ENCODE results near the gene MAP7D3.

Gene MAP7D3

GRCh38 chrX:136220951-136221350 is 30.2 kb downstream of the MAP7D3 start:
- Histone ChIP-seq H3K27ac (ENCODE audit: extremely low read depth, low read depth, low read length) (no peak overlapping the region), H3K9me3 (ENCODE audit: control insufficient read depth, insufficient read depth, low read depth, low read length) (no peaks in the 10 kb centered on the region), H3K4me1 (ENCODE audit: control insufficient read depth, insufficient read depth, low read length) (no peaks in the 10 kb centered on the region), H3K4me3 (ENCODE audit: low read depth, low read length) (no peak overlapping the region), H3K36me3 (ENCODE audit: control insufficient read depth in 2 of 2, insufficient read depth in 1 of 2, low read length in 2 of 2) (peaks cover 19 to 64% of the 10 kb centered on the region in 2 experiments)
- TF ChIP-seq BCL11A (tag by site-specific recombination; IDR thresholded peaks at IDR 0.05; ENCODE audit: low read depth): no peak
- no peak for TF ChIP-seq ZNF791 (tag by site-specific recombination; IDR thresholded peaks at IDR 0.05)
- no peak for TF ChIP-seq KLF10 (tag by site-specific recombination; IDR thresholded peaks at IDR 0.05)
- no peak for TF ChIP-seq ZNF548 (tag by site-specific recombination; IDR thresholded peaks at IDR 0.05)
- no peak for TF ChIP-seq ZNF629 (tag by site-specific recombination; IDR thresholded peaks at IDR 0.05)
- no peak for TF ChIP-seq ZNF362 (tag by site-specific recombination; IDR thresholded peaks at IDR 0.05)
- no peak for TF ChIP-seq ZNF391 (tag by site-specific recombination; IDR thresholded peaks at IDR 0.05; ENCODE audit: borderline replicate concordance, low read depth)
- TF ChIP-seq ZNF596 (tag by site-specific recombination; IDR thresholded peaks at IDR 0.05): no peak
- TF ChIP-seq TRIM28 (IDR thresholded peaks at IDR 0.05; ENCODE audit: borderline replicate concordance, low read length): no peak
- TF ChIP-seq ZSCAN18 (tag by site-specific recombination; IDR thresholded peaks at IDR 0.05): no peak
- TF ChIP-seq PRDM2 (tag by site-specific recombination; IDR thresholded peaks at IDR 0.05; ENCODE audit: borderline replicate concordance): no peak
- ChIA-PET POLR2A (no interaction called here), CTCF (interaction anchor here (0.7 to 2.2 kb wide), 3 partner anchors 46 to 329 kb away, joined by 3 to 5 read pairs (median 5); no protein-coding TSS in a partner anchor)

- POLR2A ChIA-PET: no interaction called here
- CTCF ChIA-PET: interaction anchor here (1.1 kb wide), 1 partner anchor 46 kb away, joined by 3 read pairs; no protein-coding TSS in a partner anchor
- Histone ChIP-seq H3K36me3 (ENCODE audit: control insufficient read depth in 2 of 2, insufficient read depth in 1 of 2, low read length in 2 of 2) (peaks cover 19 to 60% of the 10 kb centered on the region in 2 experiments), H3K4me3 (ENCODE audit: low read depth, low read length) (no peak overlapping the region), H3K4me1 (ENCODE audit: control insufficient read depth, insufficient read depth, low read length) (no peaks in the 10 kb centered on the region), H3K9me3 (ENCODE audit: control insufficient read depth, insufficient read depth, low read depth, low read length) (no peaks in the 10 kb centered on the region), H3K27ac (ENCODE audit: extremely low read depth, low read depth, low read length) (no peak overlapping the region)
- TF ChIP-seq ZNF239 (tag by site-specific recombination; IDR thresholded peaks at IDR 0.05): no peak
- 0 out of 2 replicates have a peak, but pooled peaks have one; percentile 44 for TF ChIP-seq MEIS1 (CRISPR knock-in tag; IDR thresholded peaks at IDR 0.05; ENCODE audit: borderline replicate concordance)
Observed at GRCh38 chrX:136220540-136220939, 30.7 kb downstream of the MAP7D3 start.

- TF ChIP-seq ZBTB48 (tag by site-specific recombination; IDR thresholded peaks at IDR 0.05) (no peak), ZNF701 (tag by site-specific recombination; IDR thresholded peaks at IDR 0.05) (no peak), GLIS2 (tag by site-specific recombination; IDR thresholded peaks at IDR 0.05) (no peak), PBX3 (CRISPR knock-in tag; IDR thresholded peaks at IDR 0.05) (no peak)
- Histone ChIP-seq H3K4me3 (ENCODE audit: low read depth, low read length) (no peak overlapping the region), H3K27ac (ENCODE audit: extremely low read depth, low read depth, low read length) (no peak overlapping the region), H3K4me1 (ENCODE audit: control insufficient read depth, insufficient read depth, low read length) (no peaks in the 10 kb centered on the region), H3K36me3 (ENCODE audit: control insufficient read depth in 2 of 2, insufficient read depth in 1 of 2, low read length in 2 of 2) (peaks cover 19 to 57% of the 10 kb centered on the region in 2 experiments), H3K9me3 (ENCODE audit: control insufficient read depth, insufficient read depth, low read depth, low read length) (no peaks in the 10 kb centered on the region)
- ChIA-PET POLR2A (no interaction called here), CTCF (interaction anchor here (1.1 kb wide), 1 partner anchor 47 kb away, joined by 3 read pairs; no protein-coding TSS in a partner anchor)
Observed at GRCh38 chrX:136219893-136220292, 31.3 kb downstream of the MAP7D3 start.

Measured in HEK293 (cell line).